Measurements from ENCODE around the gene SEPTIN8.

- TF ChIP-seq POLR2AphosphoS5 (IDR thresholded peaks at IDR 0.05) (no peak), CTCF (IDR thresholded peaks at IDR 0.05) (no peak), POLR2A (IDR thresholded peaks at IDR 0.05) (no peak), EP300 (IDR thresholded peaks at IDR 0.05) (no peak)
These were observed 58.3 kb downstream of the SEPTIN8 start for GRCh38 chr5:132718544-132719312.
